ENCODE measurements around the gene PITX1. TPM values are rescaled to one million over a fixed set of nuclear protein-coding genes. Genes with fewer than 3 reads are reported as not detected.
A peak's percentile ranks its signal among the peaks of the same experiment; 100 is the strongest.

PITX1 gene
- total and polyA plus RNA-seq, 2 of the 13 experiments (the other 11 are each of a cell fraction or from before 2014, with no cell fraction given) = 11.7 to 20.2 TPM

DNA sequence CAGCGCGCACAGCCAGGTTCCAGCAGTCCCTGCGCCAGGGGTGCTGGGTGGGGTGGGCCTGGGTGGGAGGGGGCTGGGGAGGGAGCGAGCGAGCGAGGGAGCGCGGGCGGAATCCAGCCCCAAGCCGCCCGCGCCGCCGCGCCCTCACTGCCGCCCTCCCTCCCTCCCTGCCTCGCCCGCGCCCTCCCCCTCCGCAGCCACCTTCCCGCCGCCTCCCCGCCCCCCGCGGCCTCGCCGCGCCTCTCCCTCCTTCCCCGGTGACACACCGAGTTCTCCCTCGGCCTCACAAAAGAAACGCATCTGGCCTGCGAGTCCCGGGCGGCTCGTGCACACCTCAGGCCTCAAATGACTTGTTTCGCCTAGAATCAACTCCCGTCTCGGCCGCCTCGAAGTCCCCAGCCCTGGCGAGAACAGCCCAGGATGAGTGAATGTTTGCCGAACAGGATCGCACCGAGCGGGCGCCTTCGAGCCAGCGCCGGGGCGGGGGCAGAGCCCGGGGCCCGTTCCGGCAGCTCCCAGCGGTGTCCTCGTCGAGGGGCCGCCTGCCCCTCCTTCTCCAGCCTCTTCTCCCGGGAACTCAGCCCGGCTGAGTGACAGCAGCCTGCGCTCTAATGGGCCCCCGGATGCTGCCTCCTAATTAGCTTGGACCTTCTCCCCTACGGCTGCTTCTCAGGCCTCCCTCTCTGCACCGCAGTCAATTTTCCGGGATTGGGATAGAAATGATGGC lies 371 bp upstream of the PITX1 start (continued):
- TF ChIP-seq, protein P1, sequence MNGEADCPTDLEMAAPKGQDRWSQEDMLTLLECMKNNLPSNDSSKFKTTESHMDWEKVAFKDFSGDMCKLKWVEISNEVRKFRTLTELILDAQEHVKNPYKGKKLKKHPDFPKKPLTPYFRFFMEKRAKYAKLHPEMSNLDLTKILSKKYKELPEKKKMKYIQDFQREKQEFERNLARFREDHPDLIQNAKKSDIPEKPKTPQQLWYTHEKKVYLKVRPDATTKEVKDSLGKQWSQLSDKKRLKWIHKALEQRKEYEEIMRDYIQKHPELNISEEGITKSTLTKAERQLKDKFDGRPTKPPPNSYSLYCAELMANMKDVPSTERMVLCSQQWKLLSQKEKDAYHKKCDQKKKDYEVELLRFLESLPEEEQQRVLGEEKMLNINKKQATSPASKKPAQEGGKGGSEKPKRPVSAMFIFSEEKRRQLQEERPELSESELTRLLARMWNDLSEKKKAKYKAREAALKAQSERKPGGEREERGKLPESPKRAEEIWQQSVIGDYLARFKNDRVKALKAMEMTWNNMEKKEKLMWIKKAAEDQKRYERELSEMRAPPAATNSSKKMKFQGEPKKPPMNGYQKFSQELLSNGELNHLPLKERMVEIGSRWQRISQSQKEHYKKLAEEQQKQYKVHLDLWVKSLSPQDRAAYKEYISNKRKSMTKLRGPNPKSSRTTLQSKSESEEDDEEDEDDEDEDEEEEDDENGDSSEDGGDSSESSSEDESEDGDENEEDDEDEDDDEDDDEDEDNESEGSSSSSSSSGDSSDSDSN (CRISPR knock-in tag; IDR thresholded peaks at IDR 0.05) = peak; percentile 87
- TF ChIP-seq ZNF501 (CRISPR knock-in tag; IDR thresholded peaks at IDR 0.05) (peak; percentile 66; the same call in 1 of the 2 replicates), FOXA3 (CRISPR knock-in tag; IDR thresholded peaks at IDR 0.05) (0 out of 2 replicates have a peak, but pooled peaks have one; percentile 18), HNRNPK (IDR thresholded peaks at IDR 0.05; ENCODE audit: low read depth, low read length, poor library complexity, severe bottlenecking) (no peak), ARNT2 (CRISPR knock-in tag; IDR thresholded peaks at IDR 0.05; ENCODE audit: low read depth) (0 out of 2 replicates have a peak, but pooled peaks have one; percentile 49), ZNF746 (CRISPR knock-in tag; IDR thresholded peaks at IDR 0.05) (peak; percentile 98), ZFX (CRISPR knock-in tag; IDR thresholded peaks at IDR 0.05; ENCODE audit: low read depth) (peak; percentile 85), ZNF558 (CRISPR knock-in tag; IDR thresholded peaks at IDR 0.05; ENCODE audit: borderline replicate concordance) (peak; percentile 55; the same call in 1 of the 2 replicates), MAZ (IDR thresholded peaks at IDR 0.05; ENCODE audit: borderline replicate concordance, low read depth, low read length) (no peak; the same call in 1 of the 2 replicates), MAZ (CRISPR knock-in tag; IDR thresholded peaks at IDR 0.05; ENCODE audit: low read depth) (0 out of 2 replicates have a peak, but pooled peaks have one; percentile 61), KLF6 (CRISPR knock-in tag; IDR thresholded peaks at IDR 0.05) (peak; percentile 55; the same call in 1 of the 2 replicates), HOXA3 (CRISPR knock-in tag; IDR thresholded peaks at IDR 0.05) (peak; percentile 62; the same call in 1 of the 2 replicates), GZF1 (CRISPR knock-in tag; IDR thresholded peaks at IDR 0.05) (no peak)
- TF ChIP-seq, protein P2, sequence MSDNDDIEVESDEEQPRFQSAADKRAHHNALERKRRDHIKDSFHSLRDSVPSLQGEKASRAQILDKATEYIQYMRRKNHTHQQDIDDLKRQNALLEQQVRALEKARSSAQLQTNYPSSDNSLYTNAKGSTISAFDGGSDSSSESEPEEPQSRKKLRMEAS (IDR thresholded peaks at IDR 0.05) = peak; percentile 62; the same call in 1 of the 2 replicates
- TF ChIP-seq, protein P3, sequence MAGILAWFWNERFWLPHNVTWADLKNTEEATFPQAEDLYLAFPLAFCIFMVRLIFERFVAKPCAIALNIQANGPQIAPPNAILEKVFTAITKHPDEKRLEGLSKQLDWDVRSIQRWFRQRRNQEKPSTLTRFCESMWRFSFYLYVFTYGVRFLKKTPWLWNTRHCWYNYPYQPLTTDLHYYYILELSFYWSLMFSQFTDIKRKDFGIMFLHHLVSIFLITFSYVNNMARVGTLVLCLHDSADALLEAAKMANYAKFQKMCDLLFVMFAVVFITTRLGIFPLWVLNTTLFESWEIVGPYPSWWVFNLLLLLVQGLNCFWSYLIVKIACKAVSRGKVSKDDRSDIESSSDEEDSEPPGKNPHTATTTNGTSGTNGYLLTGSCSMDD (CRISPR knock-in tag; IDR thresholded peaks at IDR 0.05) = no peak
- TF ChIP-seq, protein P4, sequence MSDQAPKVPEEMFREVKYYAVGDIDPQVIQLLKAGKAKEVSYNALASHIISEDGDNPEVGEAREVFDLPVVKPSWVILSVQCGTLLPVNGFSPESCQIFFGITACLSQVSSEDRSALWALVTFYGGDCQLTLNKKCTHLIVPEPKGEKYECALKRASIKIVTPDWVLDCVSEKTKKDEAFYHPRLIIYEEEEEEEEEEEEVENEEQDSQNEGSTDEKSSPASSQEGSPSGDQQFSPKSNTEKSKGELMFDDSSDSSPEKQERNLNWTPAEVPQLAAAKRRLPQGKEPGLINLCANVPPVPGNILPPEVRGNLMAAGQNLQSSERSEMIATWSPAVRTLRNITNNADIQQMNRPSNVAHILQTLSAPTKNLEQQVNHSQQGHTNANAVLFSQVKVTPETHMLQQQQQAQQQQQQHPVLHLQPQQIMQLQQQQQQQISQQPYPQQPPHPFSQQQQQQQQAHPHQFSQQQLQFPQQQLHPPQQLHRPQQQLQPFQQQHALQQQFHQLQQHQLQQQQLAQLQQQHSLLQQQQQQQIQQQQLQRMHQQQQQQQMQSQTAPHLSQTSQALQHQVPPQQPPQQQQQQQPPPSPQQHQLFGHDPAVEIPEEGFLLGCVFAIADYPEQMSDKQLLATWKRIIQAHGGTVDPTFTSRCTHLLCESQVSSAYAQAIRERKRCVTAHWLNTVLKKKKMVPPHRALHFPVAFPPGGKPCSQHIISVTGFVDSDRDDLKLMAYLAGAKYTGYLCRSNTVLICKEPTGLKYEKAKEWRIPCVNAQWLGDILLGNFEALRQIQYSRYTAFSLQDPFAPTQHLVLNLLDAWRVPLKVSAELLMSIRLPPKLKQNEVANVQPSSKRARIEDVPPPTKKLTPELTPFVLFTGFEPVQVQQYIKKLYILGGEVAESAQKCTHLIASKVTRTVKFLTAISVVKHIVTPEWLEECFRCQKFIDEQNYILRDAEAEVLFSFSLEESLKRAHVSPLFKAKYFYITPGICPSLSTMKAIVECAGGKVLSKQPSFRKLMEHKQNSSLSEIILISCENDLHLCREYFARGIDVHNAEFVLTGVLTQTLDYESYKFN (CRISPR knock-in tag; conservative IDR thresholded peaks at IDR 0.05) = peak; percentile 24; the same call in 1 of the 2 replicates
- TF ChIP-seq, protein P5, sequence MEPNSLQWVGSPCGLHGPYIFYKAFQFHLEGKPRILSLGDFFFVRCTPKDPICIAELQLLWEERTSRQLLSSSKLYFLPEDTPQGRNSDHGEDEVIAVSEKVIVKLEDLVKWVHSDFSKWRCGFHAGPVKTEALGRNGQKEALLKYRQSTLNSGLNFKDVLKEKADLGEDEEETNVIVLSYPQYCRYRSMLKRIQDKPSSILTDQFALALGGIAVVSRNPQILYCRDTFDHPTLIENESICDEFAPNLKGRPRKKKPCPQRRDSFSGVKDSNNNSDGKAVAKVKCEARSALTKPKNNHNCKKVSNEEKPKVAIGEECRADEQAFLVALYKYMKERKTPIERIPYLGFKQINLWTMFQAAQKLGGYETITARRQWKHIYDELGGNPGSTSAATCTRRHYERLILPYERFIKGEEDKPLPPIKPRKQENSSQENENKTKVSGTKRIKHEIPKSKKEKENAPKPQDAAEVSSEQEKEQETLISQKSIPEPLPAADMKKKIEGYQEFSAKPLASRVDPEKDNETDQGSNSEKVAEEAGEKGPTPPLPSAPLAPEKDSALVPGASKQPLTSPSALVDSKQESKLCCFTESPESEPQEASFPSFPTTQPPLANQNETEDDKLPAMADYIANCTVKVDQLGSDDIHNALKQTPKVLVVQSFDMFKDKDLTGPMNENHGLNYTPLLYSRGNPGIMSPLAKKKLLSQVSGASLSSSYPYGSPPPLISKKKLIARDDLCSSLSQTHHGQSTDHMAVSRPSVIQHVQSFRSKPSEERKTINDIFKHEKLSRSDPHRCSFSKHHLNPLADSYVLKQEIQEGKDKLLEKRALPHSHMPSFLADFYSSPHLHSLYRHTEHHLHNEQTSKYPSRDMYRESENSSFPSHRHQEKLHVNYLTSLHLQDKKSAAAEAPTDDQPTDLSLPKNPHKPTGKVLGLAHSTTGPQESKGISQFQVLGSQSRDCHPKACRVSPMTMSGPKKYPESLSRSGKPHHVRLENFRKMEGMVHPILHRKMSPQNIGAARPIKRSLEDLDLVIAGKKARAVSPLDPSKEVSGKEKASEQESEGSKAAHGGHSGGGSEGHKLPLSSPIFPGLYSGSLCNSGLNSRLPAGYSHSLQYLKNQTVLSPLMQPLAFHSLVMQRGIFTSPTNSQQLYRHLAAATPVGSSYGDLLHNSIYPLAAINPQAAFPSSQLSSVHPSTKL (CRISPR knock-in tag; IDR thresholded peaks at IDR 0.05) = peak; percentile 49
